Measurements from ENCODE around the gene TMEM120B.
"Not testable (repeated sequence)": the region's sequence is repeated elsewhere in the genome, so short reads cannot be mapped to it uniquely, and the experiment has no call there.

The TMEM120B gene

DNA sequence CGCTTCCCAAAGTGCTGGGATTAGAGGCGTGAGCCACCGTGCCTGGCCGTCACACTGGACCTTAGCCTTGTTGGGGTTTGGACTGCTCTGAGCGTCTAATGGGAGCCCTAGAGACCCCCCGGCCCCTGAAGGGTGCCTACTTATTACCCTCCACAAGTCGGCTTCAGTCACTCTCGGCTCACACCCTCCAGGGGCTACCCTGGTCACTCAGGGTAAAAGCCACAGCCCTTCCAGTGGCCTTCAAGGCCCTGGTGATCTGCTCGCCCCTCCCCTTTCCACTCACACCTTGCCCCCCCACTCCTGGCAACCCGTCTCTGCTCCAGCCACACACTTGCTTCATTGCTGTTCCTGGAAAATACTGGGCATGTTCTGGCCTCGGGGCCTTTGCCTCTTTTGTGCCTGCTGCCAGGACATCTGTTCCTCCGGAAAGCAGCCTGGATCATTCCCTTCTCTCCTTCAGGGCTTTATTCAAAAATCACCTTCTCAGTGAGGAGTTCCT is 39.5 kb upstream of the TMEM120B start:
- no peak for DNase-seq (ENCODE audit: extremely low spot score)
- CTCF ChIA-PET = no interaction called here
- no peak for TF ChIP-seq SP1 (IDR thresholded peaks at IDR 0.05)
- TF ChIP-seq L3MBTL2 (conservative IDR thresholded peaks at IDR 0.05) = no peak
- TF ChIP-seq ZNF384 (IDR thresholded peaks at IDR 0.05) = no peak
- no peak for TF ChIP-seq SUZ12 (IDR thresholded peaks at IDR 0.05)
- no peak for TF ChIP-seq FOXA1 (IDR thresholded peaks at IDR 0.05)
- TF ChIP-seq NFRKB (IDR thresholded peaks at IDR 0.05) = no peak
- TF ChIP-seq, protein P1, sequence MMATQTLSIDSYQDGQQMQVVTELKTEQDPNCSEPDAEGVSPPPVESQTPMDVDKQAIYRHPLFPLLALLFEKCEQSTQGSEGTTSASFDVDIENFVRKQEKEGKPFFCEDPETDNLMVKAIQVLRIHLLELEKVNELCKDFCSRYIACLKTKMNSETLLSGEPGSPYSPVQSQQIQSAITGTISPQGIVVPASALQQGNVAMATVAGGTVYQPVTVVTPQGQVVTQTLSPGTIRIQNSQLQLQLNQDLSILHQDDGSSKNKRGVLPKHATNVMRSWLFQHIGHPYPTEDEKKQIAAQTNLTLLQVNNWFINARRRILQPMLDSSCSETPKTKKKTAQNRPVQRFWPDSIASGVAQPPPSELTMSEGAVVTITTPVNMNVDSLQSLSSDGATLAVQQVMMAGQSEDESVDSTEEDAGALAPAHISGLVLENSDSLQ (IDR thresholded peaks at IDR 0.05) = no peak
- TF ChIP-seq TARDBP (IDR thresholded peaks at IDR 0.05) = no peak
- TF ChIP-seq ELF4 (IDR thresholded peaks at IDR 0.05) = no peak
- POLR2A ChIA-PET = interaction anchor here (1.1 to 1.5 kb wide), 3 partner anchors 9 to 45 kb away, joined by 3 to 7 read pairs (median 4); no protein-coding TSS in a partner anchor

DNA sequence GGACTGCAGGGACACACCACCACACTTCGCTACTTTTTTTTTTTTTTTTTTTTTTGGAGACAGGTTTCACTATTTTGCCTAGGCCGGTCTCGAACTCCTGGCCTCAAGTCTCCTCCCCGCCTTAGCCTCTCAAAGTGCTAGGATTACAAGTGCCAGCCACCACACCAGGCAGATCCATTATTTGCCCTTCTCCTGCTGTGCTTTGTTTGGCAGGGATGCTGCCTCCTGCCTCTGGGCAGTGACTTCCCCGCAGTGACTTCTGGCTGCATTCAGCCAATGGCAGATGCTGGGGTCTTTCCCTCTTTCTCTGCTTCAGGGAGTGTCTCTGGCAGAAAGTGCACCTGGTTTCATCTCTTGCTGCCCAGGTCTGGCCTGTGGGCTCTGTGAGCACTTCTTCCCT is 36.4 kb upstream of the TMEM120B start:
- ChIA-PET POLR2A (no interaction called here), CTCF (interaction anchor here (0.6 kb wide), 1 partner anchor 233 kb away, joined by 4 read pairs; no protein-coding TSS in a partner anchor)
- DNase-seq (ENCODE audit: extremely low spot score) = no peak
- TF ChIP-seq TARDBP (IDR thresholded peaks at IDR 0.05) = no peak
- no peak for TF ChIP-seq SUZ12 (IDR thresholded peaks at IDR 0.05)
- TF ChIP-seq HDGF (IDR thresholded peaks at IDR 0.05; ENCODE audit: borderline replicate concordance) = no peak
- TF ChIP-seq FOXK2 (IDR thresholded peaks at IDR 0.05) = no peak
- no peak for TF ChIP-seq SP1 (IDR thresholded peaks at IDR 0.05)
- TF ChIP-seq ARNT (IDR thresholded peaks at IDR 0.05) = no peak
- TF ChIP-seq FOXM1 (IDR thresholded peaks at IDR 0.05; ENCODE audit: borderline replicate concordance) = no peak
- TF ChIP-seq ZNF384 (IDR thresholded peaks at IDR 0.05) = no peak
- TF ChIP-seq BHLHE40 (IDR thresholded peaks at IDR 0.05; ENCODE audit: borderline replicate concordance) = no peak
- TF ChIP-seq L3MBTL2 (conservative IDR thresholded peaks at IDR 0.05) = no peak
- TF ChIP-seq LEF1 (IDR thresholded peaks at IDR 0.05; ENCODE audit: borderline replicate concordance) = no peak
- no peak for TF ChIP-seq NFRKB (IDR thresholded peaks at IDR 0.05)
- TF ChIP-seq, protein P1 (IDR thresholded peaks at IDR 0.05) = no peak
- no peak for TF ChIP-seq FOXA1 (IDR thresholded peaks at IDR 0.05)
- no peak for TF ChIP-seq CTBP1 (IDR thresholded peaks at IDR 0.05; ENCODE audit: borderline replicate concordance)
- no peak for TF ChIP-seq ELF4 (IDR thresholded peaks at IDR 0.05)

DNA sequence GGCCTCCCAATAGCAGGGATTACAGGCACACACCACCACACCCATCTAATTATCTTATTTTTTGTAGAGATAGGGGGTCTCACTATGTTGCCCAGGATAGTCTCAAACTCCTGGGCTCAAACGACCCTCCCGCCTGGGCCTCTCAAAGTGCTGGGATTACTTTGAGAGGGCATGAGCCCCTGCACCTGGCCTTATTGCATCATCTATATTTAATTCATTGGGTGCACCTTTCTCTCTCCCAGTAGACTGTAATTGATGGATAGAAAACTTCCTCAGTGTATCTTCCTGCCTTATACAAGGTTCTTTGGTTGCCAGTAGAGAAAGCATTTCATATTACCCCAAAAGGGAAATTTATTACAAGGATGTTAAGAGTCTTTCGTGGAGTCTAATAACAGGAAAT is 34.2 kb upstream of the TMEM120B start:
- ChIA-PET CTCF (no interaction called here), POLR2A (interaction anchor here (1.2 kb wide), 1 partner anchor 51 kb away, joined by 3 read pairs; no protein-coding TSS in a partner anchor)
- no peak for DNase-seq (ENCODE audit: extremely low spot score)
- no peak for TF ChIP-seq SUZ12 (IDR thresholded peaks at IDR 0.05)
- TF ChIP-seq NFRKB (IDR thresholded peaks at IDR 0.05) = no peak
- no peak for TF ChIP-seq SP1 (IDR thresholded peaks at IDR 0.05)
- TF ChIP-seq L3MBTL2 (conservative IDR thresholded peaks at IDR 0.05) = no peak
- TF ChIP-seq FOXM1 (IDR thresholded peaks at IDR 0.05; ENCODE audit: borderline replicate concordance) = no peak
- no peak for TF ChIP-seq ARNT (IDR thresholded peaks at IDR 0.05)
- no peak for TF ChIP-seq FOXK2 (IDR thresholded peaks at IDR 0.05)
- TF ChIP-seq FOXA1 (IDR thresholded peaks at IDR 0.05) = no peak
- no peak for TF ChIP-seq LEF1 (IDR thresholded peaks at IDR 0.05; ENCODE audit: borderline replicate concordance)
- TF ChIP-seq, protein P1 (IDR thresholded peaks at IDR 0.05) = no peak

DNA sequence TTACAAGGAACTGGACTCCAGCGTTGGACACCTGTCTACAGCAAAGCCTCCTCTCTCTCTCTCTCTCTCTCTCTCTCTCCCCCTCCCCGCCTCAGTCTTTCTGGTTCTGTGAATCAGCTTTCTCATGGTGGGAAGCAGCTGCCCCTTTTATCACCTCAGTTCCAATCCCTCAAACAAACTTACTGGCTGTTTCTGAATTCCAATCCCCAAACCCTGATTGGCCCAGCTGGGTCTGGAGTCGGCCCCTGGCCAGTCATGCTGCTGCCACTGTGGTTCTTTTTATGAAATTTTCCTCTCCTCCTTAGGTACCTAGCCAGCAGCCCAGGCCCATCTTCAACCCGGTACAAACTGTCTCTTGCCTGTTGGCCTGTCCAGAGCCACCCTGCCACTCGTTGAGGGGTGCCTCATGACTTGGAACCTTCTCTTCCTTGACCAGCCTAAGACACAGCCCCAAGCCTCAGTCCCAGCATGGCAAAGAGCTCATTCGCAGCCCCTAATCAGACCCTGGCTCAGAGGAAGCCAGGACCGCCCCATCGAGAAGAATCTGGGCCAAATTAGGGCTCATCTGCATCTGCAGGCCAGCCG is 33.7 kb upstream of the TMEM120B start:
- CTCF ChIA-PET = interaction anchor here (1.0 kb wide), 1 partner anchor 126 kb away, joined by 3 read pairs; no protein-coding TSS in a partner anchor
- TF ChIP-seq, protein P1 (IDR thresholded peaks at IDR 0.05) = no peak
- no peak for TF ChIP-seq SP1 (IDR thresholded peaks at IDR 0.05)
- TF ChIP-seq TARDBP (IDR thresholded peaks at IDR 0.05) = no peak
- no peak for TF ChIP-seq L3MBTL2 (conservative IDR thresholded peaks at IDR 0.05)
- no peak for TF ChIP-seq FOXM1 (IDR thresholded peaks at IDR 0.05; ENCODE audit: borderline replicate concordance)
- TF ChIP-seq LEF1 (IDR thresholded peaks at IDR 0.05; ENCODE audit: borderline replicate concordance) = no peak
- no peak for TF ChIP-seq FOXA1 (IDR thresholded peaks at IDR 0.05)
- POLR2A ChIA-PET = interaction anchor here (1.2 kb wide), 1 partner anchor 51 kb away, joined by 3 read pairs; no protein-coding TSS in a partner anchor
- no peak for DNase-seq (ENCODE audit: extremely low spot score)

DNA sequence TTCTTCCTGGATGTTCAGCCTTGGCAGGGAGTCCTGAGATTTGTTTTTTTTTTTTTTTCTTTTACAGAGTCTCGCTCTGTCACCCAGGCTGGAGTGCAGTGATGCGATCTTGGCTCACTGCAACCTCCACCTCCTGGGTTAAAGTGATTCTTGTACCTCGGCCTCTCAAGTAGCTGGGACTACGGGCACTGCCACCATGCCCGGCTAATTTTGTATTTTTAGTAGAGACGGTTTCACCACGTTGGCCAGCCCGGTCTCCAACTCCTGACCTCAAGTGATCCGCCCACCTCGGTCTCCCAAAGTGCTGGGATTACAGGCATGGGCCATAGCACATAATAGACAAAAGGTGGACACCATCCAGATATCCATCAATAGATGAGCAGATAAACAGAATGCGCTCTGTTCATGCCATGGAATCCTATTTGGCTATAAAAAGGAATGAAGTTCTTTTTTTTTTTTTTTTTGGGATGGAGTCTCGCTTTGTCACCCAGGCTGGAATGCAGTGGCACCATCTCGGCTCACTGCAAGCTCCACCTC is 32.8 kb upstream of the TMEM120B start:
- ChIA-PET POLR2A (interaction anchor here (1.2 kb wide), 1 partner anchor 52 kb away, joined by 3 read pairs; no protein-coding TSS in a partner anchor), CTCF (interaction anchor here (1.0 kb wide), 1 partner anchor 127 kb away, joined by 3 read pairs; no protein-coding TSS in a partner anchor)

DNA sequence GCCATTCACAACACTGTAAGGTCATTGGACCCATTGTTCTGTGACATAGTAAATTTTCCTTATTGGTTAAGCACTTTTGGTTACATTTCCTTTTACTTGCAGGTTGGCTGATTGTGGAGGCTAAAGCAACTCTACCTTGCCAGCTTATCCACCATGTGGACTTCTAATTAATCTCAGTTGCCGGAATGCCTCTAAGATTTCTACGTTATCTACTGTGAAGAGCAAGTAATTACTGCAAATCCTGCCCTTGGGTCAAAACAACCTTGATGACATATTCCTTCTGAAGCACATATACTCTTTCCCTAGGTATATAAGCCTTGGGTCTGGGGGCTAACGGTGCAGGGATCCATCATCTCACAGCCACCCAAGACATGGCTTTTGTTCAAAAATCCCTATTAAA is 23.6 kb upstream of the TMEM120B start:
- DNase-seq (ENCODE audit: extremely low spot score) = no peak
- TF ChIP-seq CTBP1 (IDR thresholded peaks at IDR 0.05; ENCODE audit: borderline replicate concordance) = no peak
- TF ChIP-seq ELF4 (IDR thresholded peaks at IDR 0.05) = no peak
- no peak for TF ChIP-seq SUZ12 (IDR thresholded peaks at IDR 0.05)
- no peak for TF ChIP-seq L3MBTL2 (conservative IDR thresholded peaks at IDR 0.05)
- no peak for TF ChIP-seq ARNT (IDR thresholded peaks at IDR 0.05)
- no peak for TF ChIP-seq HDGF (IDR thresholded peaks at IDR 0.05; ENCODE audit: borderline replicate concordance)
- TF ChIP-seq, protein P1 (IDR thresholded peaks at IDR 0.05) = no peak
- no peak for TF ChIP-seq SP1 (IDR thresholded peaks at IDR 0.05)
- TF ChIP-seq FOXK2 (IDR thresholded peaks at IDR 0.05) = no peak
- no peak for TF ChIP-seq FOXM1 (IDR thresholded peaks at IDR 0.05; ENCODE audit: borderline replicate concordance)
- no peak for TF ChIP-seq FOXA1 (IDR thresholded peaks at IDR 0.05)
- no peak for TF ChIP-seq ZNF384 (IDR thresholded peaks at IDR 0.05)
- no peak for TF ChIP-seq TARDBP (IDR thresholded peaks at IDR 0.05)
- no peak for TF ChIP-seq LEF1 (IDR thresholded peaks at IDR 0.05; ENCODE audit: borderline replicate concordance)
- TF ChIP-seq BHLHE40 (IDR thresholded peaks at IDR 0.05; ENCODE audit: borderline replicate concordance) = no peak
- no peak for TF ChIP-seq NFRKB (IDR thresholded peaks at IDR 0.05)
- ChIA-PET POLR2A (no interaction called here), CTCF (interaction anchor here (1.6 kb wide), 1 partner anchor 105 kb away, joined by 4 read pairs; the partner anchor contains the start of gene RHOF)

More for the DNA sequence above, 32.8 kb upstream of the TMEM120B start:
- not testable (repeated sequence) for DNase-seq (ENCODE audit: extremely low spot score)
